Measurements from ENCODE around the gene TMEM92. TPM values are rescaled to one million over a fixed set of nuclear protein-coding genes. Genes with fewer than 3 reads are reported as not detected.
A peak's percentile ranks its signal among the peaks of the same experiment; 100 is the strongest.

Gene TMEM92
- total RNA-seq, 1 experiment from 2014 or later = 1.5 TPM

GRCh38 chr17:50272711-50273653 lies 1.3 kb upstream of the TMEM92 start:
- no peaks in the 10 kb centered on the region for H3K36me3 Mint-ChIP-seq (ENCODE audit: insufficient read depth, unreplicated experiment)
- DNase-seq (ENCODE audit: unreplicated experiment) = peak; percentile 41

GRCh38 chr17:50273654-50274040 lies 619 bp upstream of the TMEM92 start:
- H3K4me1 Mint-ChIP-seq (ENCODE audit: insufficient read depth, unreplicated experiment) = peaks cover 30% of the 10 kb centered on the region
- H3K4me3 Mint-ChIP-seq (ENCODE audit: unreplicated experiment) = peak overlapping the region; percentile 84
- H3K36me3 Mint-ChIP-seq (ENCODE audit: insufficient read depth, unreplicated experiment) = no peaks in the 10 kb centered on the region
- ChIA-PET POLR2A (interaction anchor here (1.0 to 1.9 kb wide), 4 partner anchors 13 to 73 kb away, joined by 4 to 11 read pairs (median 8); no protein-coding TSS in a partner anchor), CTCF (interaction anchor here (0.6 to 16.5 kb wide), 9 partner anchors 8 to 77 kb away, joined by 3 to 162 read pairs (median 3); partner anchors contain the start of gene COL1A1)
- H3K27ac Mint-ChIP-seq (ENCODE audit: low read depth, unreplicated experiment) = no peak overlapping the region
- BruUV-seq (replicated peaks) = no TSS peak
- TF ChIP-seq CTCF (IDR thresholded peaks at IDR 0.05; ENCODE audit: unreplicated experiment) = no peak
- no peaks in the 10 kb centered on the region for H3K9me3 Mint-ChIP-seq (ENCODE audit: unreplicated experiment)
- H3K27me3 Mint-ChIP-seq (ENCODE audit: insufficient read depth, unreplicated experiment) = no peaks in the 10 kb centered on the region
- intact Hi-C loops (cut with micrococcal nuclease) = loop anchor here (1.0 to 5.0 kb wide), 3 partner anchors 24 to 204 kb away; partner anchors contain the start of gene RSAD1
- no peak for DNase-seq (ENCODE audit: unreplicated experiment)

More at GRCh38 chr17:50272711-50273653, 1.3 kb upstream of the TMEM92 start:
- H3K4me1 Mint-ChIP-seq (ENCODE audit: insufficient read depth, unreplicated experiment) = peaks cover 27% of the 10 kb centered on the region
- peak; percentile 86 for TF ChIP-seq CTCF (IDR thresholded peaks at IDR 0.05; ENCODE audit: unreplicated experiment)
- BruUV-seq (replicated peaks) = no TSS peak
- peak overlapping the region; percentile 77 for H3K27ac Mint-ChIP-seq (ENCODE audit: low read depth, unreplicated experiment)
- peak overlapping the region; percentile 84 for H3K4me3 Mint-ChIP-seq (ENCODE audit: unreplicated experiment)
- POLR2A ChIA-PET = interaction anchor here (1.0 to 1.9 kb wide), 2 partner anchors 16 to 73 kb away, joined by 7 to 9 read pairs; no protein-coding TSS in a partner anchor
- H3K9me3 Mint-ChIP-seq (ENCODE audit: unreplicated experiment) = no peaks in the 10 kb centered on the region
- H3K27me3 Mint-ChIP-seq (ENCODE audit: insufficient read depth, unreplicated experiment) = no peaks in the 10 kb centered on the region
- intact Hi-C loops (cut with micrococcal nuclease) = loop anchor here (1.0 to 5.0 kb wide), 2 partner anchors 73 to 204 kb away; partner anchors contain the start of gene RSAD1
- CTCF ChIA-PET = interaction anchor here (0.6 to 16.5 kb wide), 16 partner anchors 9 to 231 kb away, joined by 3 to 162 read pairs (median 4); partner anchors contain the start of gene COL1A1

GRCh38 chr17:50274897-50275221 lies 593 bp downstream of the TMEM92 start:
- Mint-ChIP-seq H3K4me3 (ENCODE audit: unreplicated experiment) (peak overlapping the region; percentile 61), H3K4me1 (ENCODE audit: insufficient read depth, unreplicated experiment) (peaks cover 39% of the 10 kb centered on the region), H3K9me3 (ENCODE audit: unreplicated experiment) (no peaks in the 10 kb centered on the region), H3K27ac (ENCODE audit: low read depth, unreplicated experiment) (no peak overlapping the region), H3K27me3 (ENCODE audit: insufficient read depth, unreplicated experiment) (no peaks in the 10 kb centered on the region), H3K36me3 (ENCODE audit: insufficient read depth, unreplicated experiment) (no peaks in the 10 kb centered on the region)
- no TSS peak for BruUV-seq (replicated peaks)
- DNase-seq (ENCODE audit: unreplicated experiment) = no peak
- intact Hi-C loops (cut with micrococcal nuclease) = loop anchor here (1.0 to 5.0 kb wide), 2 partner anchors 22 to 202 kb away; partner anchors contain the start of gene RSAD1
- no peak for TF ChIP-seq CTCF (IDR thresholded peaks at IDR 0.05; ENCODE audit: unreplicated experiment)
- CTCF ChIA-PET = interaction anchor here (0.6 to 16.5 kb wide), 7 partner anchors 8 to 348 kb away, joined by 3 to 162 read pairs (median 3); partner anchors contain the start of gene COL1A1
- POLR2A ChIA-PET = interaction anchor here (0.6 to 1.9 kb wide), 5 partner anchors 53 to 248 kb away, joined by 3 to 11 read pairs (median 3); no protein-coding TSS in a partner anchor

- H3K9me3 Mint-ChIP-seq (ENCODE audit: unreplicated experiment) = no peaks in the 10 kb centered on the region
- H3K27me3 Mint-ChIP-seq (ENCODE audit: insufficient read depth, unreplicated experiment) = no peaks in the 10 kb centered on the region
- peaks cover 39% of the 10 kb centered on the region for H3K4me1 Mint-ChIP-seq (ENCODE audit: insufficient read depth, unreplicated experiment)
- no peaks in the 10 kb centered on the region for H3K36me3 Mint-ChIP-seq (ENCODE audit: insufficient read depth, unreplicated experiment)
- no peak overlapping the region for H3K27ac Mint-ChIP-seq (ENCODE audit: low read depth, unreplicated experiment)
- CTCF ChIA-PET = interaction anchor here (0.6 to 16.5 kb wide), 7 partner anchors 8 to 348 kb away, joined by 3 to 162 read pairs (median 3); partner anchors contain the start of gene COL1A1
- no peak for TF ChIP-seq CTCF (IDR thresholded peaks at IDR 0.05; ENCODE audit: unreplicated experiment)
- POLR2A ChIA-PET = interaction anchor here (0.7 to 1.9 kb wide), 3 partner anchors 71 to 77 kb away, joined by 3 to 11 read pairs (median 3); no protein-coding TSS in a partner anchor
- intact Hi-C loops (cut with micrococcal nuclease) = no loop called here
- BruUV-seq (replicated peaks) = no TSS peak
- H3K4me3 Mint-ChIP-seq (ENCODE audit: unreplicated experiment) = peak overlapping the region; percentile 61
- no peak for DNase-seq (ENCODE audit: unreplicated experiment)
Measured at GRCh38 chr17:50275279-50275678, 1.0 kb downstream of the TMEM92 start.

All from MCF 10A (cell line).